CD4-positive, alpha-beta T cell treated with Interleukin-2 at 100 ng/mL for 4 hours (primary cell): ENCODE results near the gene CLIP4.
"Not testable (repeated sequence)": the region's sequence is repeated elsewhere in the genome, so short reads cannot be mapped to it uniquely, and the experiment has no call there.

Experiments
- DNase-seq: peaks from one replicate; pipeline ENCODE4 v3.0.0-alpha.2; 2020; ENCODE audit warnings: low spot score

Gene CLIP4

DNA sequence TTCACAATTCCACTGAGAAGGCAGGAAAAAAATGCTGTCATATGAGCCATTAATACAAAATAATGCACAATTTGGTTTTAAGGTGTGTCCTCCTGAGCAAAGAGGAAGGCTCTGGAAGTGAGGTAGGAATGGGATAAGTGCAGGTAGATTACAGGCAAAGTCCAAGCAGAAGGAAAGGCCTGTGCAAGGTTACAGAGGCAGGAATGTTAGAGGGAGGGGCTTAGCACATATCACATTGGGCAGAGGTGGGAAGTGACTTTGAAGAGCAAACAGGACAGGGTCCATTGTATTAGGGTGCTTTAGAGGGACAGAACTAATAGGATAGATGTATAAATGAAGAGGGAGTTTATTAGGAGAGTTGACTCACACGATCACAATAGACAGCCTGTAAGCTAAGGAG, 14.7 kb upstream of the CLIP4 start:
- DNase-seq = no peak

DNA sequence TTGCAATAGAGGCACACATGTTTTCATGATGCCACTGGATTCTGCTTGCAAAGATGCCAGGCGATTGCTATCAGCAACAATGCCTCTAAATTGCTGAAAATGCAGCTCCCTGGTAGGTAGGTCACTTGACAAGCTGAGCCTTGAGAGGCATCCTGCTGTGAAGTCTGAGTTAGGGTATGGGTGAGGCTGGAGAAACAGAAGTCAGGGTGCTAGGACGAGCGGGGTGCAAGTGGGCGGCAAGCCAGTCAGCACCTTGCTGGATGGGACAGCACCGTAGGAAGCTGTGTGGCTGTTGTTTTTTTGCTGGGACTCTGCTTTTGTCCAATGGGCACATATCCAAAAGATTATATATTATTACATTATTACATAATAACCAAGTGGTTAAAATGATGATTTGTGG, 10.5 kb upstream of the CLIP4 start:
- DNase-seq = no peak

DNA sequence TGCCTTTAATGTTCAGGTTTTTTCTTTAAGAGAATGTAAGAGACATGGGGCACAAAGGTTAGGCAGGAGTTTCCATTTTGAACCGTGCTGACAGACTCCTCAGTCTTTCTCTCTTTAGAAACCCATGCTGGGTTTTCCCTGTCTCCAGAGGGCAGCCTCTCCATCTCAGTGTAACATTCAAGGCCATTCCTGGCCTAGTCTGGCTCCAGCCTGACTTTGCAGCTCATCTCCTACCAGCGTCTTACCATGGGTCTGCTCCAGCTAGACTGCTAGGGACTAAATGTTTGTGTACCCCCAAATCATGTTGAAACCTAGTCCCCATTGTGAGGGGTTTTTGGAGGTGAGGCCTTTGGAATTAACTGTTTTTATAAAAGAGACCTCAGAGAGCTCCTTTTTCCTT, 9.8 kb upstream of the CLIP4 start:
- no peak for DNase-seq

DNA sequence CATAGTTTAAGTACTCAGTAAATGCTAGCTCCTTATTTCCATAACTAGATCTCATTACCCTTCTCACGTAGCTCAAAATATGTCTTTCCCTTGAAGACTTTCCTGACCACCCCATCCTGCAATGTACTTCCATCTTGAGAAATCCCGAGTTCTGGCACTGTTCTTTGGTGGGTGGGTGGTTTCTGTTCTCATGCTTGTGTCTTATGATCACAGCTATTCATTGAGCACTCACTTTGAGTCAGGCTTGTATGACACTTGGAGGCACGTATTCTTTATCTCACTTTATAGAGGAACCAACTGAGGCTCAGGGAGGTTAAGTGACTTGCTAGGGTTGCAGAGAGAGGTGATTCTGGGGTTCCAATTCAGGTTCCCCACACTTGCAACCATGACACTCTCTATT, 9.0 kb upstream of the CLIP4 start:
- DNase-seq = no peak

DNA sequence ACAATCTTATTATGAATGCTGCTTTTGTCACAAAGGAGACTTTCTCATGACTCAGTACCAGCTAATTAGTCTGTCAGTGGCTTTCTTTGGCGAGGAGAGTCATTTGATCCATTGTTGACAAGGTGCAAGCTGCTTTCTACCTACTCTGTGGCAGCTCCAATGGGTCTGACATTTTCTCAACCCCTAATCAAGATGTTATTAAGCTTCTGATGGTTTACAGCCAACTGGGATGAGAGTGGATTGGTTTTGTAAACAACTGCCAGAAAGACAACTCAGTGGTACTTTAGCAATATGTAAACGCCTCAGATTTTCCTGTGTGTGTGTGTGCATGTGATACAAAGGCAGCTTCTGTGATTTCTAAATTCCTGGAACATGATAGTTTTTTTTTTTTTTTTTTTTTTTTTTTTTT, 8.2 kb upstream of the CLIP4 start:
- no peak for DNase-seq

DNA sequence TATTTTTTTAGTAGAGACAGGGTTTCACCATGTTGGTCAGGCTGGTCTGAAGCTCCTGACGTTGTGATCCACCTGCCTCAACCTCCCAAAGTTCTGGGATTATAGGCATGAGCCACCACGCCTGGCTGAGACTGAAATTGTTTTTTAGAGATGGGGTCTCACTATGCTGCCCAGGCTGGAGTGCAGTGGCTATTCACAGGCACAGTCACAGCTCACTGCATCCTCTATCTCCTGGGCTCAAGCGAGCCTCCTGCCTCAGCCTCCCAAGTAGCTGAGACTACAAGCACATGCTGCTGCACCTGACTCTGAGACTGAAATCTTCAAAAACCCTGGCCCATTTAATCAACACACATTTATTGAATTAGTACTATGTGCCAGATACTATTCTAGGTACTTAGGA, 7.7 kb upstream of the CLIP4 start:
- not testable (repeated sequence) for DNase-seq

DNA sequence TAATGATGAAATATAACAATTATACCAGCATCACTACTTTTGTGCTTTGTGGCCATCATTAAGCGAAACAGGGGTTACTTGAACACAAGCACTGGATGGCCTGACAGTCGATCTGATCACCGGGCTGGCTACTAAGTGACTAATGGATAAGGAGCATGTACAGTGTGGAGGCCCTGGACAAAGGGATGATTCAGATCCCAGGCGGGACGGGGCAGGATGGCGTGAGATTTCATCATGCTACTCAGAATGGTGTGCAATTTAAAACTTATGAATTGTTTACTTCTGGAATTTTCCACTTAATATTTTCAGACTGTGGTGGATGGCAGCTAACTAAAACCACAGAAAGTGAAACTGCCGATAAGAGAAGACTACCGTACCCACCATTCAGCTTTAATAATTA, 7.0 kb upstream of the CLIP4 start:
- DNase-seq = no peak

DNA sequence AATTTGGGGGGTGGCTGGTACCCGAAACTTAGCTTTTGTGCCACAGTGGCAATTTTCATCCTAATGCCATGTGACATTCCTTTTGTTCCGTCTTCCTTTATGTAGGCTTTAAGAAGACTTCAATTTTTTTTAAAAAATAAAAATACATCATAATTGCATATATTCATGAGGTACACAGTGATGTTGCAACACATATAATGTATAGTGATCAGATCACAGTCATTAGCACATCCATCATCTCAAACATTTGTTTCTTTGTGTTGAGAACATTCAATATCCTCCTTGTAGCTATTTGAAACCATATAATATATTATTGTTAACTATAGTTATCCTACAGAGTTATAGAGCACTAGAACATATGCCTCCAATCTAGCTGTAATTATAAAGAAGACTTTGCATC, 6.0 kb upstream of the CLIP4 start:
- DNase-seq = no peak

DNA sequence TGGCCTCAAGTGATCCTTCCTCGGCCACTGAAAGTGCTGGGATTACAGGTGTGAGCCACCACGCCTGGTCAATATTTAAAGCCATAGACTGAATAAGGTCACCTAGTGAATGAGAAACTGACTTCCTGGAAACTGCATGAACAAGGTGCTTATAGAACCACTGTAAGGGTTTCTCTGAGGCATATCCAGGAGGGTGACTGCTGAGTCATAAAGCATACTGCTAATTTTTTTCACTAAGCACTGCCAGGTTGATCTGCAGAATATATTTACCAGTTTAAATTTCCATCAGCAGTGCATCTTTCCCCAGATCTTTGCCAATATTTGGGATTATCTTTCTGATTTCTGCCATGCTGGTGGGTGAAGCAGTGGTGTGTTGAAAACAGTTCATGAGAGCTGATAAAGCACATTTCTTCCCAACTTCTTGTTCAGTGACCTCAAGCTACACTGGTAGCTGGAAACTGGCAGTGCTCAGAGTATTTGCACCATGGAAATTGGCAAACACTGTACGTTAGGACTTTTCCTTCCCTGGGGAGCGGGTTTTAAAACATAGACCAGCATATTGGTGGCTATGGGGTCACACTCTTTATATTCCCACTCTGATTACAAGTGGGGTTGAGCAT, 4.2 kb upstream of the CLIP4 start:
- no peak for DNase-seq

DNA sequence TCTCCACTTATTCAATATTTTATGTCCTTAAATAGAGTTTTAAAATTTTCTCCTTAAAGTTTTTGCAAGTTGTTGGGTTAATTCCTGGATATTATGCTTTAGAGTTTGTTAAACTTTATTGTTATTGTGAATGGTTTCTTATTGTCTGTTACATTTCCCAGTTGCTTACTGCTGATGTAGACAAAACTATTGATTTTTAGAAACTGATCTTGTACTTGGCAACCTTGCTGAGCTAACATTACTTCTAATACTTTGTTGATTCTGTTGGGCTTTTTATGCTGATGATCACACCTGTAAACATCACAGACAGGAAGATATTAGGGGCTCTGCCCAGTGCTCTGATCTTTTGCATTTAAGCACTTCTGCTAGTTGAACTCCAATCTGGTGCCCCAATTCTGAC, 2.8 kb upstream of the CLIP4 start:
- no peak for DNase-seq

DNA sequence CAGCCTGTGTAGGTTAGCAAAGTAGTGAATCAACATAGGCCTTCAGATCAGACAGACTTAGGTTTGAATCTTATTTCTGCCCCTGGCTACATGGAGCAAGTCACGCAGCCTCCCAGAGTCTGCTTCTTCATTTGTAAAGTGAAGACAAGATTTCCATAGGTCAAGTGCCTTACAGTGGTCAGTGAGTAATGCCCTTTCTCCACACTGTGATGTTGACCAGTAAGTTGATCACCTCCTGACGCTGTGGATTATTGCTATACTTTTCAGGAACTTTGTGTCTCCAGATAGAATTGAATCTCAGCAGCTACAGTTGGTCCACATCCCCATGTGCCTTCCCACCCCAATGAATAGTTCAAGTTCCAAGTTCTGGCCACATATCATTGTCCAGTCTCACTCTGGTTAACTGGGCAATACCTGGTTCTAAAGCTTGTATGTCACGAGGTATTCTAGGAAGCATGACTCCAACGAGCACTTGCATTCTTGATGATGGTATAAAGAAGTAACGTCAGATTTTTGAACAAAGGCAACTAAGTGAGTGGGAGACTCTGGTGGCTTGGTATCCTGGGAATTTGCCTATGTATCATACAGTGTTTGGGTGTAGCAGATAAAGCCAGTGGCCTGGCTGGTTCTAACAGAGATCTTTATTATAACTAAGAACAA, 2.1 kb upstream of the CLIP4 start:
- no peak for DNase-seq

DNA sequence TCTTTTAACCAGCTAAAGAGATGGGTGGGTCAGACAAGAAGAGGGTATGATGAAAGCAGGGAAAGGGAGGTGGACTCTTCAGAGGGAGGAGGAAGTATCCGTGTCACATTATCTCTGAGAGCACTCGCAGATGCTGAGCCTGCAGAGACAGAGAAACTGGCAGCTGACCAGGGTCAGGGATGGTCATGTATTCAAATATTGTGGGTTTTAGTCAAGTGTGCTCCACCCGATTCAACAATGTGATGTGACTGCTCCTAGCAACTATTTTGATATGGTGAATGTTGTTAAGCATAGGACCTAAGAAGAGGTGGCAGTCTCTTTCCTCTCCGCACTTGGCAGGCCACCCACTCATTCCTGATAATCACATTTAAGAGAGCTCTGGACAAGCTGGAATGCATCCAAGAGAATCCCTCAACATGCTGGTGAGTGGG, 1.3 kb upstream of the CLIP4 start:
- no peak for DNase-seq

DNA sequence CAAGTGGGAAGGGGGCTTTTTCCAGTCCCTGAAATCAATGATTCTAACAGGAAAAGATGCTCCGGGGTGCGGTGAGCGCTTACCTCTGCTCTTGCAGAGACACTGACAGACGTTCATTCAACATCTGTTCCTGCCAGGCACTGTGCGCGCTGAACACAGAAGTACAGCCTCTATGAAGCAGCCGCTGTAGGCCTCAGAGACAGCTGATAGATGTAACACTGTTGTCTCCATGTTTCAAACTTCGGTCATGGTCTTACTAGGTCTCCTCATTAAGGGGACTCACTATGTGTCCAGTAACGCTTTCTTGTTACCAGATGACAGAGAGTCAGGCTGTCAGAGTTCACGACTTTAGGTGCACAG, 649 bp upstream of the CLIP4 start:
- no peak for DNase-seq

DNA sequence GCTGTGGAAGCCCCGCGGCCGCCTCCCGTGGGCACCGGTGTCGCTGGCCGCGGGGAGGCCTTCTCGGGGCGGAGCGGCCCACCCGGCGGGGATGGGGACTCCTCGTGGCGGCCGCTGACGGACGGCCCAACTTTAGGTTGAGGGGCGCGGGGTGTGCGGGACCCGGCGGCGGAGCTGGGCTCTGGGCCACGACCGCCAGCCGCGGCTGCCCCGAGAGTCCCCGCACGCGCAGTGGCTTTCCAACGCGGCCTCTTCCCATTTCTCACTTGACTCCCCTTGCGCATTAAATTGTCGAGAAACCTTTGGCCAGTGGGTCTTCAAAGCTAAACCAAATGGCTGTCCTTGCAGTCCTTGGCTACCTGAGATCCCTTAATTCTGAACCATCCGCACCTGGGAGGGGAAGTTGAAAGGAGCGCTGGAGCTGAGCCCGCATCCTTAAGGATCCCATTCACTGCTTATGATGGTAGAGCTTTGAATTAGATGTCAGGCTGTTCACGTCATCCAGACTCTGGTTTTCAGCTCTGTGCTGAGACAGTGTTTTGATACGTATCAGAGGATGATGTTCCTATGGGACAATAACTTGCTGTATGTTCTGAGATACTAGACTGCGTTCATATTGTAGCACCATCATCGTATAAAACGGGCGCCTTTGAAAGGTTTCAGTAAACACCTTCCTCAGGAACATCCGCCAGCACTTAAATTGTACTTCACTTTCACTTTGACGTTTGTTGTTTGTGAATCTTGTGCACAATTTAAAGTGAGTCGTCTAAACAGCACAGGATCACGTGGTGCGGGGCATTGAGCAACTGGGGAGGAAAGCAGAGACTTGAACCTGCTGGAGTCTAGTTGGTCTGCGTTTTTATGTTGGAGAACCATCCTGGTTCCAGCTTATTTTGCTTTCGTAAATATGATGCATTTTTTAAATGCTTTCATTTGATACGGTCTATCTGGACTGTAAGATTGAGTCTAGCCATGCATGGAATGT, 874 bp downstream of the CLIP4 start:
- DNase-seq = peak; percentile 78

DNA sequence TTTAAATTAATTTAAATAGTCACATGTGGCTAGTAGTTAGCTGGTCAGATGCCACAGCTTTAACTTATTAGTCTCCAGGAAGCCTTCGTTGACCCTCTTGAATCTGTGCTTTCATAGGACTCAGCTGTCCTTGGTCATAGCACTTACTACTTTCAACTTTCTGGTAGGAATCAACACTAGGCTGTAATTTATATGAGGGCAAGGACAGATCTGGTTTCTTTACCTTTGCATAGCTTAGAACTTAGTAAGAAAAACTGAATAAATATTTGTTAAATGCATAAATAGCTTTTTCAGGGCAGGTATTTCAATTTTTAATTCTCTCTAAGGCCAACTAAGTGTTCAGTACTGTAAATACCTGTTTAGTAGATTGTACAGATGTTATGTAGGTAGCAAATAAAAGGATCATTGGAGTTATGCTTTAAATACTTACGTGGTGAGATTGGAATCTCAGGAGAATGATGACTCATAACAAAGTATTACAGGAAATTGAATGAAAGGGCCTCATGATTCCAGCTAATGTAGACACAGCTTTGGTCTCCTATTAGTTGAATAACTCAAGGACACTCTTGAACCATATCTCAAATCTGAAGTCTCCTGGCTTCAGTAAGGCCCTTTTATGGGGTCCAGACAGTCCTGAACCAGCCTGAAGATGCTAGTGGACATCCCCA, 2.6 kb downstream of the CLIP4 start:
- no peak for DNase-seq

DNA sequence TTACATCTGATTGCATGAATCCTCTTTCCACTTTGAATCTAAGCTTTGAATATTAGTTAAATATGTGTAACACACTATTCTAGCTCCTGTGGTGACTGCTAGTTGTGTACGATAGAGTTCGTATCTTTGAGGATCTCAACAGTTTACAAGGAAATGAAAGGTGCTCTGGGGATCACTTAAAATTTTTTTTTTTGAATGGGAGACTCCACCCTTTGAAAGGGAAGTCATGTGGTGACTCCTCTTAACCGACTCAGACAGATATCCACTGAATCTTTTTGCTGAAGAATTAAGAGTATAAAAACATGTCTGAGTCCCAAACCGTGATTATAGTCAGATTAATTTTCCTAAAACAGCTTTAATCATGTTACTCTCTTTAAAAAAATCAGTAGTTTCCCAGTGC, 4.0 kb downstream of the CLIP4 start:
- peak; percentile 27 for DNase-seq

DNA sequence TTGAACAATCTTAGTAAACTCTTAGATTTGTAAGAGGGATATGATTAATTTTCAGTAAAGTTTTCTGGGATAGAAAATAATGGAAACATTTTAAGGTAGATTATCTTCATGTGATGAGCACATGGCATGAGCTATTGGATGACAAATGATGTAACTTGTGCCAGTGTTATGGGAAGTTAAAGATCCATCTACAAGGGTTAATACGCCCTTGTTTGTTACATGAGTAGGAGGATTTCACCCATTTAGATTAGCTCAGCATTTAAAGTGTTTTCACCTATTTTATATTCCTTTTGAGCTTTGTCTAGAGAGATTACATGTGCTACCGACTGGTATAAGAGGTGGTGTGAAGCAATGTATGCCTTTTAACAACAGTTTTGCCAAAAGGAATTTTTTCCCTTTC, 5.6 kb downstream of the CLIP4 start:
- no peak for DNase-seq

DNA sequence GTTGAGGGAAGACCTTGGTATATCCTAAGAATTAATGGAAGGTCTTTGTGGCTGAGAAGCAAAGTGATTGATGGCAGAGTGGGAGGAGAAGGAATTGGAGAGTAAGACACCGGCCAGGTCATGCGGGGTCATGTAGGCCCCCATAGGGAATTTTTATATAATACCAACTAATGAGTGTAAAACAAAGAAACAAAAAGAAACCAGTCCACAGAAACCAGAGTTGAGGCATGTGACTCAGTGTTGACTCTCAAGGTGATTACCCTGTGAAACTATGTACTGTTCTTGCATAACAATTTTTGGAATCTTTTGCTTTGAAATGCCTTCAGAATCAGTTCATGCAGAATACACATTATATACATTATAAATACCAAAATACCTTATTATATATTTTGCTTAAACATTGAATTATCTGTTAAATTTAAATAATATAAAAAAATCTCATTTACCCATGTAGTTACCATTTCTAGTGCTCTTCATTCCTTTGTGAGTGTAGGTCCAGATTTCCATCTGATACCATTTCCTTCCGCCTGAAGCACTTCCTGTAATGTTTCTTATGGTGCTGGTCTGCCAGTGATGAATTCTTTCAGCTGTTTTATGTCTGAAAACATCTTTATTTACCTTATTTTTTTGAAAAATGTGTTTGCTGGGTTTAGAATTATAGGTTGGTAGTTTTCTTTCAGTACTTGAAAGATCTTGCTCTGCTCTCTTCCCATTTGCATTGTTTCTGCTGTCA, 8.6 kb downstream of the CLIP4 start:
- DNase-seq = no peak

DNA sequence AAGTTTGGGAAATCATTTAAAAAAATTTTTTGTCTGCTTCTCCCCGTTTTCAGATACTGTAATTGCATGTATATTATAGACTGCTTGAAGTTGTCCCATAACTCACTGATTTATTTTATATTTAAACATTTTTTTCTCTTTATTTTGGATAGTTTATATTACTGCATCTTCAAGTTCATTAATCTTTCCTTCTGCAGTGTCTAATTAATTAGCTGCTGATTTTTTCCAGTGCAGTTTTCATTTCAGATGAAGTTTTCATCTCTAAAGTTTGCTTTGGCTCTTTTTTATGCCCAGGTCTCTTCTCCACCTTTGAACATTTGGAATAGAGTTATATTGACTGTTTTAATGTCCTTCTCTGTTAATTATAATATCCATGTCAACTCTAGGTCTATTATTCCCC, 9.3 kb downstream of the CLIP4 start:
- DNase-seq = no peak

DNA sequence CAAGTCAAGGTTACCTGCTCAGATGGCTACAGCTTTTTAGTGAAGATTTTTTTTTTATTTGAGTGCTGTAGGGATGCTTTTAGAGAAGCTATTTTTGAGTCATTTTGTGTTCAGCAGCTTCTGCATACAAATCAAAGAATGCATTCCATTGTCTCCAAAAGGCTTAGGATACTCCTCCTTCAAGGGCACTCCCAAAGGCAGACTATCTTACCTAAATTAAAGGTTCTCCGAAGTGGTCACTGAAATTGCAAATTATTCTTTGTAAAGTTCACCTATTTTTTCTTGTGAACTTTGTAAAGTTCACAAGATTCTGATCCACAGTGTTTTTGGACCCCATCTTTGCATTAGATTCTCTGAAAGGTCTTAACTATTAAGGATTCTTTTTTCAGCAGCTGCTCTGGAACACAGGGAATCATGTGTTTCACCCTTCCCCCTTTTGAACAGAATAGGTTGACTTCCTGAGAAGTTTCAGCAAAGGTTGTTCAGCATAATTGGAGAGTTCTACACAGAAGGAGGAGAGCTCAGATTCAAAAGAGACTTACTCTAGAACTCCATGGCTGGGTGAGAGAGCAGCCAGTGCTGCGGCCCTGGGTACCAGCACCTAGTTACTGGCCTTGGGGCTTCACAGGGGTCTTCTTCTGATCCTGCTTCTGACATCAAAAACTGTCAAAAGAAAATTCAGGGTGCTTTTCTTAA, 14.5 kb downstream of the CLIP4 start:
- DNase-seq = no peak

DNA sequence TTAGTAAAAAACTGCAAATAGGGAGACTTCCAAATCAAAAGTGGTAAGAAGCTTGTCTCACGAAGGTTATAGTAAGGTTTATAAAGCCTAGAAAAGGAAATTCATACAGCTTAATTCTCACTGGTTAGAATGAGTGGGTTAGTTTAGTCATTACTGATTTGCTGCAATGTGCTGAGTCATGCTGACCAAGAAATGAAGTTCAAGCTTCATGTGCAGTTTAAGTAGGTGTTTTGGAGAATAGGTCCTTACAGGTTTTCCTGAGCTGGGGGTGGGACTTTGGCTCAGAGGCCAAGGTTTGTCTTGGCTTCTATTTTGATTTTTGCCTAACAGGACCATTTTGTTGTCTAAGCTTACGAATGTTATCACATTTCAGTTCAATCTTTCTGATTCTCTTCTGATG, 15.1 kb downstream of the CLIP4 start:
- no peak for DNase-seq
